TTC549 (cell line): ENCODE results near the gene DDX60.
"Not testable (repeated sequence)": the region's sequence is repeated elsewhere in the genome, so short reads cannot be mapped to it uniquely, and the experiment has no call there.

Source experiments
- FAIRE-seq: peaks from 2 replicates; lab custom pipeline; 2012; peaks lifted over from hg19 to GRCh38; lab: Jason Lieb, UNC

The DDX60 gene

GRCh38 chr4:168318266-168318895 lies at the start of gene DDX60:
TSS of gene DDX60 (minus strand) at chr4:168318752. CDS start at chr4:168311259, 7,493 bp downstream.
- FAIRE-seq: no peak

GRCh38 chr4:168367065-168367464 lies 48.5 kb upstream of the DDX60 start:
- FAIRE-seq: no peak

- FAIRE-seq: no peak
These were observed 43.5 kb upstream of the DDX60 start for GRCh38 chr4:168362025-168362401.

- no peak for FAIRE-seq
These were observed 42.9 kb upstream of the DDX60 start for GRCh38 chr4:168361365-168362024.

GRCh38 chr4:168360271-168360670 lies 41.7 kb upstream of the DDX60 start:
- no peak for FAIRE-seq

- FAIRE-seq: no peak
These were observed 39.4 kb upstream of the DDX60 start for GRCh38 chr4:168357941-168358340.

GRCh38 chr4:168353746-168354145 lies 35.2 kb upstream of the DDX60 start:
- FAIRE-seq: no peak

- no peak for FAIRE-seq
These were observed 19.0 kb upstream of the DDX60 start for GRCh38 chr4:168337550-168337940.

- FAIRE-seq: no peak
These were observed 18.4 kb upstream of the DDX60 start for GRCh38 chr4:168336837-168337549.

GRCh38 chr4:168335621-168336020 lies 17.1 kb upstream of the DDX60 start:
- FAIRE-seq: no peak

GRCh38 chr4:168334053-168334452 lies 15.5 kb upstream of the DDX60 start:
- FAIRE-seq: no peak

- FAIRE-seq: not testable (repeated sequence)
These were observed 12.0 kb upstream of the DDX60 start for GRCh38 chr4:168330575-168330974.

GRCh38 chr4:168325591-168325990 lies 7.0 kb upstream of the DDX60 start:
- no peak for FAIRE-seq

- FAIRE-seq: no peak
These were observed 2.5 kb upstream of the DDX60 start for GRCh38 chr4:168321006-168321405.

GRCh38 chr4:168319486-168320019 lies 1.0 kb upstream of the DDX60 start:
- no peak for FAIRE-seq

GRCh38 chr4:168317621-168318020 lies 931 bp downstream of the DDX60 start:
- no peak for FAIRE-seq

- FAIRE-seq: no peak
These were observed 8.8 kb downstream of the DDX60 start for GRCh38 chr4:168309781-168310180.

GRCh38 chr4:168308912-168309311 lies 9.6 kb downstream of the DDX60 start:
- no peak for FAIRE-seq

- no peak for FAIRE-seq
These were observed 12.1 kb downstream of the DDX60 start for GRCh38 chr4:168306476-168306875.

GRCh38 chr4:168304744-168305459 lies 13.7 kb downstream of the DDX60 start:
- no peak for FAIRE-seq

GRCh38 chr4:168303430-168303829 lies 15.1 kb downstream of the DDX60 start:
- FAIRE-seq: not testable (repeated sequence)

GRCh38 chr4:168293386-168293975 lies 25.1 kb downstream of the DDX60 start:
- FAIRE-seq: no peak
